Ascending aorta (tissue), 2 donors: ENCODE results near the gene PEX26. TPM values are rescaled to one million over a fixed set of nuclear protein-coding genes. Genes with fewer than 3 reads are reported as not detected.

Experiments used
- DNase-seq, 2 donors: peaks; one replicate each; pipeline ENCODE4 v3.0.0-alpha.2; 2019; ENCODE audit warnings: low spot score in 2 of 2
- H3K27ac ChIP-seq, 2 donors: fragments of 200-600 bp; sonication (generic); one replicate each; pipeline ENCODE4 v1.5.1; 2016 to 2017; ENCODE audit warnings: mild to moderate bottlenecking in 1 of 2
- H3K27me3 ChIP-seq: fragments of 200-600 bp; sonication (generic); one replicate; pipeline ENCODE4 v1.5.1; 2017
- H3K36me3 ChIP-seq, 2 donors: fragments of 200-600 bp; sonication (generic); one replicate each; pipeline ENCODE4 v1.5.1; 2016
- H3K4me1 ChIP-seq, 2 donors: fragments of 200-600 bp; sonication (generic); one replicate each; pipeline ENCODE4 v1.5.1; 2016 to 2017; ENCODE audit warnings: mild to moderate bottlenecking in 1 of 2
- H3K4me3 ChIP-seq, 2 donors: fragments of 200-600 bp; sonication (generic); one replicate each; pipeline ENCODE4 v1.5.1; 2016 to 2017; ENCODE audit warnings: mild to moderate bottlenecking in 1 of 2
- H3K9me3 ChIP-seq, 2 donors: fragments of 200-600 bp; sonication (generic); one replicate each; pipeline ENCODE4 v1.5.1; 2016
- CTCF ChIP-seq, 3 experiments: fragments of 200-600 bp in 2 of 3; fragments of 450-650 bp in 1 of 3; sonication (generic) in 2 of 3; IDR thresholded peaks; one replicate each; pipeline ENCODE4 v1.5.1; 2016 to 2019; ENCODE audit warnings: antibody characterized with exemption in 3 of 3, mild to moderate bottlenecking in 1 of 3, moderate library complexity in 1 of 3
- intact Hi-C: fragments of 100-400 bp; cut with DNase I; formaldehyde crosslinking; loops from one replicate; pipeline ENCODE4 v1.15.1; 2023
- total RNA-seq: library from RNA; depleted of rRNA; stranded (reverse); fragments of >200 nt; gene quantifications from one replicate; pipeline ENCODE4 v1.1.0, GENCODE V29; 2016

PEX26 gene
- total RNA-seq, 1 donor from 2014 or later: 38.1 TPM

GRCh38 chr22:18083406-18083805, 5.6 kb downstream of the PEX26 start:
- H3K27me3 ChIP-seq: no peaks in the 10 kb centered on the region
- H3K4me1 ChIP-seq: peaks cover 0 to 11% of the 10 kb centered on the region in 2 donors
- H3K4me3 ChIP-seq: no peak overlapping the region
- DNase-seq: no peak
- H3K36me3 ChIP-seq: peaks cover 50 to 81% of the 10 kb centered on the region in 2 donors
- H3K27ac ChIP-seq: no peak overlapping the region
- H3K9me3 ChIP-seq: no peaks in the 10 kb centered on the region
- TF ChIP-seq CTCF (IDR thresholded peaks at IDR 0.05): no peak
- intact Hi-C loops: no loop called here

- no peak overlapping the region for H3K4me3 ChIP-seq
- TF ChIP-seq CTCF (IDR thresholded peaks at IDR 0.05): no peak
- H3K27me3 ChIP-seq: no peaks in the 10 kb centered on the region
- H3K27ac ChIP-seq: no peak overlapping the region
- peaks cover 59 to 88% of the 10 kb centered on the region in 2 donors for H3K36me3 ChIP-seq
- DNase-seq: no peak
- intact Hi-C loops: no loop called here
- H3K9me3 ChIP-seq: no peaks in the 10 kb centered on the region
- H3K4me1 ChIP-seq: no peaks in the 10 kb centered on the region
Observed at GRCh38 chr22:18085188-18085587, 7.4 kb downstream of the PEX26 start.

GRCh38 chr22:18087350-18087855, 9.6 kb downstream of the PEX26 start:
- no peaks in the 10 kb centered on the region for H3K4me1 ChIP-seq
- H3K27ac ChIP-seq: no peak overlapping the region
- H3K4me3 ChIP-seq: no peak overlapping the region
- H3K27me3 ChIP-seq: no peaks in the 10 kb centered on the region
- TF ChIP-seq CTCF (IDR thresholded peaks at IDR 0.05): no peak
- no peaks in the 10 kb centered on the region for H3K9me3 ChIP-seq
- peaks cover 51 to 71% of the 10 kb centered on the region in 2 donors for H3K36me3 ChIP-seq
- intact Hi-C loops: no loop called here
- DNase-seq: no peak

- Histone ChIP-seq H3K36me3 (peaks cover 41 to 55% of the 10 kb centered on the region in 2 donors), H3K9me3 (no peaks in the 10 kb centered on the region), H3K4me1 (no peaks in the 10 kb centered on the region), H3K27ac (no peak overlapping the region), H3K27me3 (no peaks in the 10 kb centered on the region), H3K4me3 (no peak overlapping the region)
- intact Hi-C loops: no loop called here
- TF ChIP-seq CTCF (IDR thresholded peaks at IDR 0.05): no peak
- DNase-seq: no peak
Observed at GRCh38 chr22:18088825-18089568, 11.2 kb downstream of the PEX26 start.

GRCh38 chr22:18090286-18090685, 12.5 kb downstream of the PEX26 start:
- no peaks in the 10 kb centered on the region for H3K4me1 ChIP-seq
- no peak for DNase-seq
- no peak overlapping the region for H3K4me3 ChIP-seq
- TF ChIP-seq CTCF (IDR thresholded peaks at IDR 0.05): no peak
- H3K27me3 ChIP-seq: no peaks in the 10 kb centered on the region
- H3K27ac ChIP-seq: no peak overlapping the region
- H3K36me3 ChIP-seq: peaks cover 30 to 42% of the 10 kb centered on the region in 2 donors
- H3K9me3 ChIP-seq: no peaks in the 10 kb centered on the region
- intact Hi-C loops: no loop called here
